Choroid plexus epithelial cell (primary cell): ENCODE measurements around the gene FHDC1.

Experiments used
- DNase-seq: peaks from one replicate; pipeline ENCODE4 v3.0.0-alpha.2; 2010; ENCODE audit warnings: low read depth
- H3K4me3 ChIP-seq: 2 replicates; pipeline ENCODE4 v1.5.1; 2011; ENCODE audit warnings: low read depth, mild to moderate bottlenecking, control low read depth, low read length, moderate library complexity
- TF ChIP-seq, protein P1 (sequence below): conservative IDR thresholded peaks from 2 replicates; pipeline ENCODE4 v1.5.1; 2011; ENCODE audit warnings: low read depth, mild to moderate bottlenecking, control low read depth, inconsistent platforms, low read length, moderate library complexity

FHDC1 gene

DNA sequence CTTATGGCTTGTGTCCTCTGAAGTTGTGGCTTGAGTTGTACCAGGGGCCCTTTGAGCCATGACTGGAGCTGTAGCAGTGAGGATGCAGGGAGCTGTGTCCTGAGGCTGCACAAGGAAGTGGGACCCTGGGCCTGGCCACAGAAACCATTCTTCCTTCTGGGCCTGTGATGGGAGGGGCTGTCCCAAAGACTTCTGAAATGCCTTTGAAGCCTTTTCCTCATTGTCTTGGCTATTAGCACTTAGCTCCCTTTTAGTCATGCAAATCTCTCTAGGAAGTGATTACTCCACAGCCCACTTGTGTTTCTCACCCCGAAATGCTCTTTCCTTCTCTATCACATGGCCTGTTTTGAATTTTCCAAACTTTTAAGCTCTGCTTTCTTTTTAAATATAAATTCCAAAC is 92.4 kb downstream of the FHDC1 start:
- DNase-seq: no peak
- no peak overlapping the region for H3K4me3 ChIP-seq
- TF ChIP-seq, protein P1, sequence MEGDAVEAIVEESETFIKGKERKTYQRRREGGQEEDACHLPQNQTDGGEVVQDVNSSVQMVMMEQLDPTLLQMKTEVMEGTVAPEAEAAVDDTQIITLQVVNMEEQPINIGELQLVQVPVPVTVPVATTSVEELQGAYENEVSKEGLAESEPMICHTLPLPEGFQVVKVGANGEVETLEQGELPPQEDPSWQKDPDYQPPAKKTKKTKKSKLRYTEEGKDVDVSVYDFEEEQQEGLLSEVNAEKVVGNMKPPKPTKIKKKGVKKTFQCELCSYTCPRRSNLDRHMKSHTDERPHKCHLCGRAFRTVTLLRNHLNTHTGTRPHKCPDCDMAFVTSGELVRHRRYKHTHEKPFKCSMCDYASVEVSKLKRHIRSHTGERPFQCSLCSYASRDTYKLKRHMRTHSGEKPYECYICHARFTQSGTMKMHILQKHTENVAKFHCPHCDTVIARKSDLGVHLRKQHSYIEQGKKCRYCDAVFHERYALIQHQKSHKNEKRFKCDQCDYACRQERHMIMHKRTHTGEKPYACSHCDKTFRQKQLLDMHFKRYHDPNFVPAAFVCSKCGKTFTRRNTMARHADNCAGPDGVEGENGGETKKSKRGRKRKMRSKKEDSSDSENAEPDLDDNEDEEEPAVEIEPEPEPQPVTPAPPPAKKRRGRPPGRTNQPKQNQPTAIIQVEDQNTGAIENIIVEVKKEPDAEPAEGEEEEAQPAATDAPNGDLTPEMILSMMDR: no peak
